Measurements from ENCODE around the gene XXYLT1.
"Not testable (repeated sequence)": the region's sequence is repeated elsewhere in the genome, so short reads cannot be mapped to it uniquely, and the experiment has no call there.

The XXYLT1 gene

DNA sequence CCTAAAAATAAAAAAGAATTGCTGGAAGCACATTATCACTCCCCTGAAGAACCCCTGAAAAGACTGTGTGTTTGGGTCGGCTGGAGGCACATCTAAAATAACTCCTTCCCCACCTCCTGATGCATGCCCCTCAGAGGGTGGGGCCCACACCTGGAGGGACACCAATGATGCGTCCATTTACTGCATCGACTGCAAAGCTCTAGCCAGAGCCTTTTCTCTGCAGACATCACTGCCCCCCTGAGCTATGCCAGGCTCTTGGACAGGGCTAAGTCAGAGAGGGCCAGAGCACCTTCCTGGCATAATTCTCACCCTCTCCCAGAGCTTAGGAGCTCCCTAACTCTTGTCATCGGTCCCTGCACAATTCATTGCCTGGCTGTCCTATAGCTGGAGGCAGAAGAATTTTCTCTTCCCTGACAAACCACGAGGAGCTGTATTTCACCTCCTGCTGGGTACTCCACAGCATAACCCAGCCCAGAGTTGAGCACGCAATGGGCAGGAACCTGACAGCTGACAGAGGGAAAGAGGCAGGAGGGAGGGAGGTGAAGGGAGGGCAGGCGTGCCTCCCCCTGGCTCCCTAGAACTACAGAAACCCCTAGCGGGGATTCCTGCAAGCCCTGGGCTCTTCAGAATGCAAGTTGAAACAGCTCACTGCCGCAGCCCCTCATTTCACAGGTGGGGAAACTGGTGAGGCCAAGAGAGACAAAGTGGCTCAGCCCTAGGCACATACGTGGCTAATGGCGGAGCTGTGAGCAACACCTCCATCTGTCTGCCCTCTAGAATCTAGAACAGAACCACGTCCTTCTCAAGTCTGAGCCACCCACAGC lies 46.6 kb downstream of the XXYLT1 start:
- DNase-seq: no peak

DNA sequence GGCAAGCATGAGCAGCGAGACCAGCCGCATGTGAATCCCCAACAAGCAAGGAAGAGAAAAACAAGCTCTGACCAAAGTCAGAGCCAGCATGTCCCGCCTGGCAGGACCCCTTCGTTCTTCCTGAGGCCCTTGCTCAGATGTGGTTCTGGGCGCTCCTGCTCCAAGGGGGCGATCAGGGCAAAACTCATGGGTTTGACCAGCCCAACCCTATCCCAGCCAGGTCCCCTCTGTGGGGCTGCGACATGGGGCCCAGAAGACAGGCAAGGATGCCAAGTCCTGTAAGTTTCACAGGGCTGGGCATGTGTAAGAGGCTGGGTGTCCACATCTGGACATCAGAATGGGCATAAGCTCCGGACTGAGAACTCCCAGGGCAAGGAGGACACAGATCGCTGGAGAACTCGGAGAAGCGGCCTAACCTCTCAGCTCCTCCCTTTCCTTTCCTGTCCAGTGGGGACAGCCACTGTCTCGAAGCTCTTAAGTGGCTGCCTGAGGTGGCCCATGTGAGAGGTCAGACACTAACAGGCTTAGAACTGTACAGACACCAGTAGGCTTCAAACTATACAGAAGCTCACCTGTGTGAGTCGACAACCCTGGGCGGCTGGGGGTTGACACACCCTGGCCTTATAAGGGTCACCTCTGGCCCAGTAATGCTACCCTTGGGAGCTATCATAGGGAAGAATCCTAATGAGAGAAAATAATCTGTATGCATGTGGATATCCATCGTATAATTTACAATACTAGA lies 48.9 kb downstream of the XXYLT1 start:
- DNase-seq: no peak

DNA sequence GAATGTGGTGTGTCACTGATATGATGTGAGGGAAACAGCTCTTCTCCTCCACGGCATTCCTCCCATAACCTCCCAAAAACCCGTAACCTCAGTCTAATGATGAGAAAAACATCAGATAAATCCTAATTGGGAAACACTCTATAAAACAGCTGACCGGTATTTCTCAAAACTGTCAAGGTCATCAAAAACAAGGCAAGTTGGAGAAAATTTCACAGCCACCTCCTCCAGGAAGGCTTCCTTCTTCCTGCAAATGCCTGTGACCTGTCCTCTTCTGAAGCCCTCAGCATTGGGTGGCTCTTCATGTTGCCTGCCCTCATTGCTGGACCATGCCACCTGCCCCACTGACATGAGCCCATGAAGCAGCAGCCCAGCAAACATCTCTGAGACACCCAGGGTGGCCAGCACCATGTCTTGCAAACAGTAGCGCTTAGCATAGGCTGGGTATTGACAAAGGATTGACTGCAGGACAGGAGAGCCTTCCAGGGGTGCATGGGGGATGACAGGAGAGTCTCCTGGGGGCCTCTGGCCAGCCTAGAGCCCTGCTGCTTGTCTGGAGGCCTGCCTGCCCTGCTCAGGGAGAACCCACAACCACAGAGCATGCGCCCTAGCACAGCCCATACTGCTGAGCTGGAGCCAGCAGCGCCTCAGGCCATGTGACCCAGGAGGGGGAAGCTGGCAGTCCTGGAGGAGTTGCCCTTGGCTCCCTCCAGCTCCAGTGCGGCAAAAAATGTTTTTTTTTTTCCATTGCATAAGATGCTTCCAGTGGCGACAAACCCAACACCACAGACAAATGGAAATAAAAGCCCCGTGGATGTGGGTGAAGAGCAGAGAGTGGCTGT lies 49.7 kb downstream of the XXYLT1 start:
- DNase-seq: no peak

DNA sequence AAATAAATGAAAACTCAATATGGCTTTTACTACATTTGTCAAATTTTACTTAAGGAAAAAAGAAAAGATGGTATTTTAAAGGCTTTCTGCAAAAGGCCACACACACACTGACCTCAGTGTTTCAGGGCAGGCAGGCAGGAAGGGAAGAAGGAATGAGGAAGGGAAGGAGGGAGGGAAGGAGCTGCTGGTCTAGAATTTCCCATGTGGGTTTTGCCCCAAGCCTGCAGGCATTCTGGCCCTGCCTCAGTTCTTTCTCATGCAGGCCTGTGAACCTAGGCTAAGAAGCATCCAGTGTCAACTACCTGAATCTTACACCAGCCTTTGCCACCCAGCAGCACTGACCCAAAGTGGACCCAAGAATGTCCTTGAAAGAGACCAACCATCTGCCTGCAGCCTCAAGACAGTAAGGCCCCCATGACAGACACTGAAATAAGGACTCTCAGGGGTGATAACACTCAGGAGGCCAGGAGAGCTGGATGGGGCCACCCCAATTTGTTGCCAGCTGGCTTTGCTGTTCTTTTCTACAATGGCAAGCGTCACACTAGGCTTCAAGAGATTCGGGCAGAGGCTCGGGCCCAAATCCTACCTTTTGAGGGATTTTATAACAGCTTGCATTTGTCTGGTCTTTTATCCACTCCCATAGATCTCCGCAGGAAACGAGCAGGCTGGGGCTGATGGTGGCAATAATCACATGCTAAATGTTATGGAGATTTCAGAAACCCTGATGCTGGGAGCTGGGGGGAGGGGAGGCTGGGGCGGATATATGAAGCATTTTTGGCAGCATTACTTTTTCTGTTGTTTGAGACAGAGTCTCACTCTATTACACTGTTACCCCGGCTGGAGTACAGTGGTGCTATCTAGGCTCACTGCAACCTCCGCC lies 51.4 kb downstream of the XXYLT1 start:
- DNase-seq: no peak

DNA sequence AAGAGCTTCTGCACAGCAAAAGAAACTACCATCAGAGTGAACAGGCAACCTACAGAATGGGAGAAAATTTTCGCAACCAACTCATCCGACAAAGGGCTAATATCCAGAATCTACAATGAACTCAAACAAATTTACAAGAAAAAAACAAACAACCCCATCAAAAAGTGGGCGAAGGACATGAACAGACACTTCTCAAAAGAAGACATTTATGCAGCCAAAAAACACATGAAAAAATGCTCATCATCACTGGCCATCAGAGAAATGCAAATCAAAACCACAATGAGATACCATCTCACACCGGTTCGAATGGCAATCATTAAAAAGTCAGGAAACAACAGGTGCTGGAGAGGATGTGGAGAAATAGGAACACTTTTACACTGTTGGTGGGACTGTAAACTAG lies 52.6 kb downstream of the XXYLT1 start:
- not testable (repeated sequence) for DNase-seq

DNA sequence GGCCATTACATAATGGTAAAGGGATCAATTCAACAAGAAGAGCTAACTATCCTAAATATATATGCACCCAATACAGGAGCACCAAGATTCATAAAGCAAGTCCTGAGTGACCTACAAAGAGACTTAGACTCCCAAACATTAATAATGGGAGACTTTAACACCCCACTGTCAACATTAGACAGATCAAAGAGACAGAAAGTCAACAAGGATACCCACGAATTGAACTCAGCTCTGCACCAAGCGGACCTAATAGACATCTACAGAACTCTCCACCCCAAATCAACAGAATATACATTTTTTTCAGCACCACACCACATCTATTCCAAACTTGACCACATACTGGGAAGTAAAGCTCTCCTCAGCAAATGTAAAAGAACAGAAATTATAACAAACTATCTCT lies 55.4 kb downstream of the XXYLT1 start:
- not testable (repeated sequence) for DNase-seq

DNA sequence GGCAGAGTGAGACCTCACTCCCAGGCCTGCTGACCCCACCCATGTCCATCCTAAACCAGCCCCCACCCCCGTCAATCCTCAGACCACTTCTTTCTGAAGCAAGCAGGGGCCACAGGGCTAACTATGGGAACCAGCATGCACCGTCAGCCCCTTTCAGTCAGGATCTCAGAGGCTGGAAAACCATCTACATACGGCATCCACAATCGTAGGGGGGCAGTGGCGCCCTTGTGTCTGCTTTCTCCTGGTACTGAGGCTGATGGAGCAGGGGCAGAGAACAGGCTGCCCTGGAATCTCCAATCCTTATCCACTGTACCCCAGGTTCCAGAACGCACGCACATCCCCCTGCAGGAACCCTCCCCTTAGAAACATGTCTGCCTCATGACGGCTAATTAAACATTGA lies 56.6 kb downstream of the XXYLT1 start:
- DNase-seq: no peak

DNA sequence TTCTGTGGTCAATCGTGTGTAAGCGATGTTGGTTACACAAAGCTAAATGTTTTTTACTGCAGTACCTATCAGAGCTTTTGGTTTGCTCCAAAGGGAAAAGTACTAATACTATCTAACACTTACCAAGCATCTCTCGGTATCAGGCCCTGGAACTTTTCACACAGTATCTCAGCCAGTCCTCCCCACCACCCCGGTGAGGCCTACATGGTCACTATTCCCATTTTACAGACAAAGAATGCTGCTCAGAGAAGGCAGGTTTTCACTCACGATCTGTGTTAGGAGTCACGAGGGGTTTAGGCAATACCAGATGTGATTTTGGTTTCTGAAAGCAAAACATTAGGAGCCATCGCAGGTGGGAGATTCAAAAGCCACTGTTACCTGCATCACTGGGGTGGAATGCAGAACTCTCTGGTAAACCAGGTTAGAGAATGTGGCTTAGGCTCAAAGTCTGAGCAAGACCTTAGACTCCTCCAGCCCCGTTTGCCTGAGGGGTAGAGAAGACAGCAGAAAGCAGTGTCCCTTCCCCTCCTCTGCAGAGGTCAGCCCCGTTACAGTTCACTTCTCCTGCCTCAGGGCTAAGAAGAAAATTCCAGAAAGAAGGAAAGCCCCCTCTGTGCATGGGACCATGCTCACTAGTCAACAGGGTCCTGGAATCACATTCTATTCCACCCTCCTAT lies 57.2 kb downstream of the XXYLT1 start:
- DNase-seq: no peak

DNA sequence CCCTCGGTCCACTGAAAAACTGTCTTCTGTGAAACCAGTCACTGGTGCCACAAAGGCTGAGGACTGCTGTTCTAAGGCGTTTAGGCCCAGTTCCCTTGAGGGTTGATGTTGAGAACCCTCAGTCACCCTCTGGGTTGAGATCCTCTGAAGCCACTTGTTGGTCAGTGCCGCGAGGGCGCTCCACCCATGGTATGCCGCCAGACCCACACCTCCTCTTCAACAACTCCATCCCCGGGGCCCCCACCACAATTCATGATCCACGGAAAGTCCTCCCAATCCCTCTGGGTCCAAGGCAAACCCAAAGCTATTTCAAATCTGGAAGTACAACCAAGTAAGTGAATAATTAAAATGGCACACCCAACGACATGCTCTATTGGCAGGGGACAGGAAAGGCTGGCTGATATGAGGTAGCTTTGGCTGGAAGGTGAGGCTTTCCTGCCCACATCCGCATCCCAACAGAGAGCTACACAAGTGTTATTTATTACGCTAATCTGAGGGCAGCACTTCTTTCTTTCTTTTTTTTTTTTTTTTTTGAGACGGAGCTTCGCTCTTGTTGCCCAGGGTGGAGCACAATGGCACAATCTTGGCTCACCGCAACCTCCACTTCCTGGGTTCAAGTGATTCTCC lies 58.1 kb downstream of the XXYLT1 start:
- DNase-seq: no peak

DNA sequence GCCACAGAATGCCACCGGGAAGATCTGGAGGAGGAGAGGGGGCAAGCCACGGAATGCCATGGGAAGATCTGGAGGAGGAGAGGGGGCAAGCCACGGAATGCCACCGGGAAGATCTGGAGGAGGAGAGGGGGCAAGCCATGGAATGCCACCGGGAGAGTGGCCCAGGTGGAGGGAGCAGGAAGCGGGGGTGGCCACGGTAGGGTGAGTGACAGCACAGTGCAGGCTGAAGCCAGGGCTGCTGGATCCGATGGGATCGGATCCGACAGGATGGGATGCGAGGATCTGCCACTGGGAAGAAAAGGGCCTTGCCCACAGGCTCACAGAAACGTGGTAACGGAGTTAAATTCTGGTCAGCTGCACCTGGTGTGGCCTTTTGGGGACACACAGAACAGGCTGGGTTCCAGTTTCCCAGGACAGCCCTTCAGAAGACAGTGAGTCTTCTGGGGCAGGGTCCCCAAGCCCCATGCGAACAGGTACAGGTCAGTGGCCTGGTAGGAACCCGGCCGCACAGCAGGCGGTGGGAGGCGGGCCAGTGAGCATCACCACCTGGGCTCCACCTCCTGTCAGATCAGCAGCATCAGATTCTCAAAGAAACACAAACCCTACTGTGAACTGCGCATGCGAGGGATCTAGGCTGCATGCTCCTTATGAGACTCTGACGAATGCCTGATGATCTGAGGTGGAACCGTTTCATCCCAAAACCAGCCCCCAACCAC lies 58.8 kb downstream of the XXYLT1 start:
- DNase-seq: no peak

DNA sequence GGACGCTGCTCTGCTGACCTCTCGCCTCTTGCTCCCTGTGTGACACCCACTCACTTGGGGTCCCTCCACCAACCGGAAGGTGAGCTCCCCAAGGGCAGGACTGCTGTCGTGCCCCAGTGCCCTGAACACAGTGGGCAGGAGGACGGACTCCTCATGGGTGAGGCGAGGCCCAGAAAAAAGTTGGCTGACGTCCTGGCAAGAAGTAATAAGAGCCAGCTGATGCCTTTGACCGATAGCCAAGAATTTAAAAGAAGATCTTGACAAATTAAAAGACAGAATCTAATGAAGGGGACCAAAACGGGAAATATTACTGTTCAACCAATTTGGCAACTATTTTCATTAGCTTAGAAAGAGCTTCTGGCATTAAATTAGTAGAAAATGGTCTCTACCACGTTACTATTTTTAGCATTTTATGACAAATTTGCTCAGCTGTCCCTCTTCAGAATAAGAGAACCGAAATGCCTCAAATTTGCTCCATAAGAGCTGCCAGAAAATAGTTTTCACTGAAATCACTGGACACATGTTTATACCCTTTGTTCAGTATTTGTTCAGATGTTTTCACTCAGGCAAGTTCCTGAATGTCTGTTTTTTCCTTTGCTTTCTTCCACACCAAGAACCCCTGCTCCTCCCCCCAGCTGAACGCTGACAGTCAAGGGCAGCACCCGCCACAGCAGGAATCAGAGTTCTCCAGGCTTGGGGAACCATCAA lies 60.5 kb downstream of the XXYLT1 start:
- no peak for DNase-seq

DNA sequence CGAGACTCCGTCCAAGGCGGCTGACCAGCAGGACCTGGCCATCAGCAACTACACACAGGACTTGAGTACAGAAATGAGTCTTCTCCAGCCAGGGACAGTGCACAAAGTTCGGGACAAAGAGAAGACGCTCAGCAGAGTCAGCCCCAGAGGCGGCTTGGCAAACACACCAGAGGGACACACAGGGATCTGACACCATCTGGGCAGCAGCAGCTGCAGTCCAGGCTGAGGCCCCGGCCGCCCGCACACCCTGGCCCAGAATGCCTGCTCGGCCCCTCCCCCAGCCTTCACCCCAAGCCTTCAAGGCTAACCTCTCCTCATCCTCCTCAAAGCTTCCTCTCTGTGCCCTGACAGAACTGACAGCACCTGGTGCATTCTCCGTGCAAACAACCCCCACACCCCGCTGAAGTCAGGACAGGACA lies 61.1 kb downstream of the XXYLT1 start:
- DNase-seq: no peak

DNA sequence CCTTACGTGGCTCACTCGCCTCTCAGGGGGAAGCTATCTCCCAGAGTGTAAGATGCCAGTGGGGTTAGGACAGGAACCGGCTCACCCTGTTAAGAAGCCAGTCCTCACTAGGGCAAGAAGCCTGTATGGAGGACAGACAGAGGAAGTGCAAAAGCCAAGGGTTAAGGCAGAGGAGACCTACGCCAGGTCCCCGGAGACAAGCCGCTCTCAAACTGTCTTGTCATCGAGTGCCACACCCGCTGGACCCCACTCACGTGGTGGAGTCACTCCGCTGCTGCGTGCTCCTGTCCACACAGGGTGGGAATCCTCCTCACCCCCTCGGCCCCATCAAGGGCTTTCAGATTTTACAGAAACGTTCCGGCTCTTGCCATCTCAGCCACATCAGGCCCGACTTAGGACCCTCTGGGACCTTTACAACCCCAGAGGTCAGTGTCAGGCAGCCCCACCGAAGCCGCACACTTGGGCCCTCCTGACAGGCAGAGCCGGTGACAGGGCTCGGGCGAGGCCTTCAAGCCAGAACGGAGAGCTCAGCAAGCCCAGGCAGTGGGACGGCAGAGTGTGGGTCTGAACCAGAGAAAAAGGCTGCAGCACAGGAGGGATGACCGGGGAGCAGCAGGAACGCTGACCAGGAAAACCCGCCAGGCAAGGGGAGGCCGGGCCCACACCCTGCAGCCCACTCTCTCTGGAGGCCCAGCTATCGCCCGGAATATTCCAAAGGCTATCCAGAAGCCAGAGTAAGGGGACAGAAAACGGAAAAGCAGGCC lies 61.7 kb downstream of the XXYLT1 start:
- no peak for DNase-seq

DNA sequence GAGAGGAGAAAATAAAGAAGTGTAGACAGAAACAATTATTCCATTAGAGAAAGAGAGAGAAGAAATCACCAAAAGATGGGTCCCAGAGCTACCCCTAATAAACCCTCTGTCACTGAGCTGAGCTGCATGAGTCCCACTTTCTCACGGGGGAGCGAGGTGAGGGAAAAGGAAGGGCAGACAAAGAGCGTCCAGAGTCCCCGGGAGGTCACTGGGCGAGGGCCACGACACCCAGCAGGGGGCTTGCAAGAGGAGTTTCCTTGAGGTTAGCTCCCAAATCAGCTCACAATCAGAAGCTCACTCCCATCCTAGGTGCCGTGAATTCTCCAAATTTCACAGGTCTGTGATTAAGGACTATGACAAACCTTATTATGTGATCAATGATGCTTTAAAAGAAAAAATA lies 62.3 kb downstream of the XXYLT1 start:
- no peak for DNase-seq

DNA sequence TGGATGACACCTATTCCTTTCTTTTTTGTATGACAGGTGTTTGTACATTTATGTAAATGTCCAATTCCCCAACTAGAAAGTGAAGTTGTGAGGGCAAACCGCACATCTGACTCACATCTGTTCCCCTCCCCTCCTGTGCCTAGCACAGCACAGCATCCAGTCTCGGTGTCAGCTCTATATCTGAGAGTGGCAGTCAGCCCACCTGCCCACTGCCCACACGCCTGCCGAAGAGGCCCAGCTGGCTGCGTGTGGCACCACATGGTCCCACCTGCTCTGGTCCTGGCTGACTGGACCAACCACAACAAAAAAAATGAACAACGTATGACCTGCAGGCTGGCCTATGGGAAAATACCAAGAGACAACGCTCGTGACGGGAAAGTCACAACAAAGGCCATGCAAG lies 62.8 kb downstream of the XXYLT1 start:
- DNase-seq: no peak

DNA sequence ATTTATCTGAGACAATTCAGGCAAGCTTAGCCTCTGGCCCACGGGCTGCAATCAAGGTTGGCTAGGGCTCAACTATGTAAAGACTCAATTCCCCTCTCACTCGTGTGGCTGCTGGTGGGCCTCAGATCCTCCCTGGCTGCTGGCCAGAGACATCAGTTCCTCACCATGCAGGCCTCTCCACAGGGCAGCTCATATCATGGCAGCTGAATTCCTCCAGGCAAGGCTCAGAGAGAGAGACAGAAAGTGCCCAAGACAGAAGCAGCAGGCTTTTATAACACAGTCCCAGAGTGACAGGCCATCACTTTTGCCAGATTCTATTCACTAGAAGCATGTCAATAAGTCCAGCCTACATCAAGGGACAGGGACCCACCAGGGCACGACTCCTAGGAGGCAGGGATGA lies 63.2 kb downstream of the XXYLT1 start:
- no peak for DNase-seq

DNA sequence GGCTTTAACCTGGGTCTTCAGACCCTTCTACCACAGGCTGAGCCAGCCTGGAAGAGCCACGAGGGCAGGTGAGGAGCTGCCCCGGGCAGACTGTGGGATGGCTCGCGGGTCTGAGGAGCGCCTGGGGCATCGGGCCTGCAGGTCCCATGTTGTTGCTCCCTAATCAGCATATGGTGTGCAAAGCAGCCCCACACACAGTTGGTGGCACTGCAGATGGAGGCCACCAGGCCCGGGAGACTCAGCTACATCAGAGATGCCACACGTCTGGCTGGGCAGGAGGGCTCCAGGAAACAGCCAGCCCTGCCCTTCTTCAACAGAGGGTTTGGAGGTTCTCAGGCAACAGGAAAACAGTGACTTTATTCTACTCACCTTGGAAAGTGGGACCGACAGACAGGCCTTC lies 63.9 kb downstream of the XXYLT1 start:
- DNase-seq: no peak

DNA sequence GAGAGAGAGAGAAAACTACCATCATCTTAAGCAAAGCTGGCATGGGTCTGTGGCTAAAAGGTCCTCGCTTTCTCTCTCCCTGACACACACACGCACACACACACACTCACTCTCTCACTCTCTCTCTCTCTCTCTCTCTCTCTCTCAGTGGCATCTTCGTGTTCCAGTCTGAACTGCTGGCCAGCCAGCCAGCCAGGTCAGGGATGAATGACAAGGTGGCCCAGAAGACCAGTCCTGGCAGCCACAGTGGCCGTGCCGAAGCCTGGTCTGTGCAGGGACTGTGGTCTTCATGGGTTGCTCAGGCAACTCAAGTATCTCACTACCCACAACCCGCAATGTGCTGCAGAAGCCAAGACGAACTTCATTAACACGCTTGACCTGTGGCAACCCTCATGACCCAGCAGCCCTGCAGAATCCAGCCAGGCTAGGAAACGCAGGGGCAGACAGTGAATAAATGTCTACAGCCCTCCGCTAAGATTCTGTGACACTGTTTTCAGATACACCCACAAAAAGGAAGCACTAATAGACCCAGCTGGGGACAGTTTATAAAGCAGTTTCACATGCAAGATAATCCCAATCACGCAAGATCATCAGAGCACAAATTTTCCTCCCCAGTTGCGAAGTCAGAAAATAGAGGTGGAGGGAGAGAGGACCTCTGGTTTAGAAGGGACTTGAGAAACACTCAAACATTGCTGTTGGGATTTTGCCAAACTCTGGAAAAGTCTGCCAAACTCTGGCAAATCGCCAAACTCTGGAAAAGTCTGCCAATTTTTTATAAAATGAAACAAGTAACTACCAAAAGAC lies 66.4 kb downstream of the XXYLT1 start:
- no peak for DNase-seq
